GM21786 (cell line): ENCODE data around the gene HOXD4.

Source experiments
- ATAC-seq: cut with Tn5 transposase; IDR thresholded peaks from one replicate; pipeline ENCODE4 v1.9.1; 2021; ENCODE audit not compliant: unreplicated experiment

HOXD4 gene

GRCh38 chr2:176114120-176114929, 37.0 kb upstream of the HOXD4 start:
- ATAC-seq, result no peak

- no peak for ATAC-seq
Observed at GRCh38 chr2:176114930-176115625, 36.3 kb upstream of the HOXD4 start.

- ATAC-seq, result no peak
Observed at GRCh38 chr2:176115883-176116813, 35.2 kb upstream of the HOXD4 start, which contains the start of gene HOXD10. Gene HOXD10, plus strand, starts transcription at chr2:176116778. Its CDS starts 56 bp downstream, at chr2:176116834.

- ATAC-seq, result no peak
Observed at GRCh38 chr2:176117162-176117822, 34.1 kb upstream of the HOXD4 start.

GRCh38 chr2:176117823-176118371, 33.5 kb upstream of the HOXD4 start:
- no peak for ATAC-seq

- ATAC-seq, result no peak
Observed at GRCh38 chr2:176118601-176119339, 32.6 kb upstream of the HOXD4 start.

- no peak for ATAC-seq
Observed at GRCh38 chr2:176120364-176121189, 30.8 kb upstream of the HOXD4 start.

- ATAC-seq, result no peak
Observed at GRCh38 chr2:176121190-176122051, 29.9 kb upstream of the HOXD4 start.

- ATAC-seq, result no peak
Observed at GRCh38 chr2:176122052-176122682, 29.2 kb upstream of the HOXD4 start.

GRCh38 chr2:176122683-176123410, 28.5 kb upstream of the HOXD4 start, which contains the start of gene HOXD9:
Gene HOXD9, plus strand, starts transcription at chr2:176122719. Its CDS starts 50 bp downstream, at chr2:176122769.
- no peak for ATAC-seq

- no peak for ATAC-seq
Observed at GRCh38 chr2:176123411-176124109, 27.8 kb upstream of the HOXD4 start.

- ATAC-seq, result no peak
Observed at GRCh38 chr2:176124110-176124946, 27.0 kb upstream of the HOXD4 start.

- no peak for ATAC-seq
Observed at GRCh38 chr2:176124947-176125771, 26.2 kb upstream of the HOXD4 start.

- no peak for ATAC-seq
Observed at GRCh38 chr2:176125772-176126054, 25.6 kb upstream of the HOXD4 start.
